Thyroid gland (tissue), 4 donors: Measurements from ENCODE around the gene NT5DC4.

Experiments used
- CTCF ChIP-seq, 6 experiments: fragments of 200-600 bp in 3 of 6; fragments of 450-650 bp in 3 of 6; sonication (generic) in 3 of 6; IDR thresholded peaks; one replicate each; pipeline ENCODE4 v1.5.1; 2016 to 2019; ENCODE audit warnings: antibody characterized with exemption in 6 of 6, mild to moderate bottlenecking in 2 of 6, inconsistent platforms in 1 of 6, moderate library complexity in 1 of 6
- POLR2A ChIP-seq, 2 donors: fragments of 450-650 bp; IDR thresholded peaks; one replicate each; pipeline ENCODE4 v1.6.1; 2017; ENCODE audit warnings: antibody characterized with exemption in 2 of 2, mild to moderate bottlenecking in 2 of 2, moderate library complexity in 1 of 2

DNA sequence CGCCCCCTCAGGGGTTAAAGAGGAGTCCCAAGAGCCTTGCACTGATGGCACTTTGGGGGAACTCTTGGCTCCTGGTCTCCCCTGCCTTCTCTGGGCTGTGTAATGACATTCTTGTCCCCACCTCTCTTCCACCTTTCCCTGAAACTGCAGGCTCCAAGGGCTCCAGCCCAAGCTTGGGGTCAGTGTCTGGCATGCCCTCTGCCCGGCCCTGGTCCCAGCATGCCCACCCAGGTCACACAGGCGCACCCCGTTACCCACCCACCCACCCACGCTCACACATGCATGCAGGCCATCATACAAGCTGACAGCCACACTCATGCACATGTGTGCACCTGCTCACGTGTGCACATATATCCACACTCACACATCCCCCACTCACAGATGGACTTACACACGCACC is 6.9 kb upstream of the NT5DC4 start:
- no peak for TF ChIP-seq POLR2A (IDR thresholded peaks at IDR 0.05)
- no peak for TF ChIP-seq CTCF (IDR thresholded peaks at IDR 0.05)
